Measurements from ENCODE around the gene KCNH2. TPM values are rescaled to one million over a fixed set of nuclear protein-coding genes. Genes with fewer than 3 reads are reported as not detected.

KCNH2 gene
- total and polyA plus RNA-seq, 3 experiments from 2014 or later: 0.11 to 0.63 (median 0.24) TPM

DNA sequence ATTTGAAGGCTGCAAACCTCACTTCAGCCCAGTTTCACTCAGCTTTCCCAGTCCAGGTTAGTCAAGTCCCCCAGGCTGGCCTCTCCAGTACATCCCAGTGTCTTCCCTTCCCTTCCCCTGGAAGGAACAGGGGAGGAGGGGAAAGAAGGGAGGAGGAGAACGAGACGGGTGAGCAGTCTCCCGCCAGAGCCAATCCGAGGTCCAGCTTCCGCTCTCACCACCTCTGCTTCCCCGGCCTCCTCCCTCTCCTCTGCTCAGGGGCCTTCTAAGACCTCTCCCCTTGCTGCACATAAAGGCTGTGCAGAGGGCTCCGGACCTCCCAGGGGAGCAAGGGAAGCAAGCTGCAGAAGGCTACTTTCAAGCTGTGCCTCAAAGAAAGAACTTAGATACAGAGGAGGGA lies 42.1 kb upstream of the KCNH2 start:
- Histone ChIP-seq H3K27ac (ENCODE audit: low read depth, low read length) (peak overlapping the region; percentile 9), H3K4me3 (ENCODE audit: low read length) (no peak overlapping the region), H3K27me3 (ENCODE audit: insufficient read depth, low read length, poor library complexity, severe bottlenecking) (no peaks in the 10 kb centered on the region), H3K4me1 (ENCODE audit: insufficient read depth, low read length) (peaks cover 39% of the 10 kb centered on the region), H3K9me3 (ENCODE audit: low read length) (no peaks in the 10 kb centered on the region), H3K36me3 (ENCODE audit: insufficient read depth, low read length) (no peaks in the 10 kb centered on the region)
- CTCF ChIA-PET: interaction anchor here (2.0 to 7.6 kb wide), 6 partner anchors 9 to 92 kb away, joined by 6 to 44 read pairs (median 37); partner anchors contain the start of genes ABCB8, CDK5 and NOS3
- Mint-ChIP-seq H3K36me3 (no peaks in the 10 kb centered on the region), H3K4me1 (peaks cover 25 to 41% (median 30%) of the 10 kb centered on the region in 3 donors), H3K4me3 (peak overlapping the region in 1 of 7 donors; percentile 81), H3K9me3 (peaks cover 0 to 1% (median 0%) of the 10 kb centered on the region in 5 donors), H3K27ac (peak overlapping the region in 2 of 8 donors; percentile 41 to 83), H3K27me3 (peaks cover 8 to 25% of the 10 kb centered on the region in 2 donors)
- no peak for DNase-seq
- POLR2A ChIA-PET: interaction anchor here (3.9 kb wide), 1 partner anchor 12 kb away, joined by 17 read pairs; no protein-coding TSS in a partner anchor

DNA sequence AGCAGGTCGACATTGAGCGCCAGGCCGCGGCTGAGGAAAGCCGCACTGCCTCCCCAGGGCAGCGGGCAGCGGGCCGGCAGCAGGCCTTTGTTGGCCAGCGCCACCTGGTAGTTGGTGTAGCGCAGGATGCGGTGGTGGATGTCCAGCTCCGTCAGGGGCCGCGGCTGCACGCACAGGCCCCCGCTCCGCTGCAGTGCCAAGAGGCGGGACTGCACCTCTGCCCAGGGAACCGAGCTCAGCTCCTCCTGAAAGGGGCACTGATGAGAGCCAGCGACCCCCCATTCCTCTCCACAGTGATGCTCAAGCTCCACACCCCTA lies 41.0 kb upstream of the KCNH2 start:
- Mint-ChIP-seq H3K27me3 (peaks cover 11 to 25% of the 10 kb centered on the region in 2 donors), H3K36me3 (peaks cover 0 to 2% (median 0%) of the 10 kb centered on the region in 3 donors), H3K9me3 (peaks cover 0 to 1% (median 0%) of the 10 kb centered on the region in 5 donors), H3K27ac (peak overlapping the region in 4 of 8 donors; percentile 11 to 89 (median 51)), H3K4me1 (peaks cover 35 to 52% (median 41%) of the 10 kb centered on the region in 3 donors), H3K4me3 (peak overlapping the region; percentile 58 to 87 (median 68))
- no peak for DNase-seq
- CTCF ChIA-PET: interaction anchor here (0.7 to 7.6 kb wide), 16 partner anchors 10 to 120 kb away, joined by 3 to 44 read pairs (median 9); partner anchors contain the start of genes ABCB8, CDK5 and NOS3
- Histone ChIP-seq H3K4me3 (ENCODE audit: low read length) (no peak overlapping the region), H3K4me1 (ENCODE audit: insufficient read depth, low read length) (peaks cover 51% of the 10 kb centered on the region), H3K36me3 (ENCODE audit: insufficient read depth, low read length) (no peaks in the 10 kb centered on the region), H3K27ac (ENCODE audit: low read depth, low read length) (no peak overlapping the region), H3K27me3 (ENCODE audit: insufficient read depth, low read length, poor library complexity, severe bottlenecking) (no peaks in the 10 kb centered on the region), H3K9me3 (ENCODE audit: low read length) (no peaks in the 10 kb centered on the region)
- POLR2A ChIA-PET: interaction anchor here (0.6 to 3.9 kb wide), 3 partner anchors 9 to 32 kb away, joined by 6 to 17 read pairs (median 13); partner anchors contain the start of gene ABCB8

DNA sequence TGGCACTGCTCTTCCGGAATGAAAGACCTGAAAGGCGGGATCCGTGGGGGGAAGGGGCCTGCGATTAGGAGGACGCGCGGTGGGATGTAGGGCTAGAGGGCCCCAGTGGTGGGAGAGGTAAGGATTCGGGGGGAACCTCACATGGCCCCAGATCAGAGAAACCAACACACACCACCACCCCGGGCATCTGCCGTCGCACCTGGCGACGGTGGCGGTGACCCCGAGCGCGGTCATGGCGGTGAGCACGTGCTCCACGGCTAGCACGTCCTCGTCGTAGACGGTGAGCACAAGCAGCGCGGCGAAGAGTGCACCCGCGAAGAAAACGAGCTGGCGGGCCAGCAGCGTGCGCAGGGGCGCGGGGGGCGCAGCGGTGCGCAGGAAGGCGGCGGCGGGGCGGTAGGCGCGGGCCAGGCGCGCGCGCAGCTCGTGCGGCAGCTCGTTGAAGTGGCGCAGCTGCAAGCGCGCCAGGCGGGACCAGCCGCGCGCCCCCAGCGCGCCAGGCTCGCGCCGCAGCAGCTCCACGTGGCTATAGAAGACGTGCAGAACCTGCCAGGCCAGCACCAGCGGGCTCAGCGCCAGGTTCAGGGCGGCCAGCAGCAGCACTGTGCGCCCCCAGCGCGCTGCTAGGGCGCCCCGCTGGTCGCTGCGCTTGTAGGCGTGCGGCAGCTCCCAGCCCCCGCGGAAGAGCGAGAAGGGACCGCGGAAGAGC lies 40.5 kb upstream of the KCNH2 start:
- ChIA-PET CTCF (interaction anchor here (0.6 to 7.6 kb wide), 31 partner anchors 8 to 224 kb away, joined by 3 to 44 read pairs (median 5); partner anchors contain the start of genes ABCB8, CDK5 and NOS3), POLR2A (interaction anchor here (0.5 to 3.9 kb wide), 6 partner anchors 10 to 62 kb away, joined by 3 to 17 read pairs (median 5); partner anchors contain the start of genes ABCB8 and FASTK)
- H3K4me3 Mint-ChIP-seq: peak overlapping the region; percentile 80 to 93 (median 85)
- Histone ChIP-seq H3K27ac (ENCODE audit: low read depth, low read length) (no peak overlapping the region), H3K9me3 (ENCODE audit: low read length) (no peaks in the 10 kb centered on the region), H3K4me1 (ENCODE audit: insufficient read depth, low read length) (peaks cover 54% of the 10 kb centered on the region), H3K36me3 (ENCODE audit: insufficient read depth, low read length) (no peaks in the 10 kb centered on the region), H3K27me3 (ENCODE audit: insufficient read depth, low read length, poor library complexity, severe bottlenecking) (no peaks in the 10 kb centered on the region), H3K4me3 (ENCODE audit: low read length) (peak overlapping the region; percentile 67)
- peak in 4 of 5 donors; percentile 26 to 67 (median 60) for DNase-seq
- H3K36me3 Mint-ChIP-seq: peaks cover 0 to 2% (median 0%) of the 10 kb centered on the region in 3 donors
- H3K4me1 Mint-ChIP-seq: peaks cover 39 to 57% (median 46%) of the 10 kb centered on the region in 3 donors
- peak overlapping the region in 7 of 8 donors; percentile 66 to 96 (median 90) for H3K27ac Mint-ChIP-seq
- H3K9me3 Mint-ChIP-seq: peaks cover 0 to 1% (median 0%) of the 10 kb centered on the region in 5 donors
- peaks cover 15 to 25% of the 10 kb centered on the region in 2 donors for H3K27me3 Mint-ChIP-seq

DNA sequence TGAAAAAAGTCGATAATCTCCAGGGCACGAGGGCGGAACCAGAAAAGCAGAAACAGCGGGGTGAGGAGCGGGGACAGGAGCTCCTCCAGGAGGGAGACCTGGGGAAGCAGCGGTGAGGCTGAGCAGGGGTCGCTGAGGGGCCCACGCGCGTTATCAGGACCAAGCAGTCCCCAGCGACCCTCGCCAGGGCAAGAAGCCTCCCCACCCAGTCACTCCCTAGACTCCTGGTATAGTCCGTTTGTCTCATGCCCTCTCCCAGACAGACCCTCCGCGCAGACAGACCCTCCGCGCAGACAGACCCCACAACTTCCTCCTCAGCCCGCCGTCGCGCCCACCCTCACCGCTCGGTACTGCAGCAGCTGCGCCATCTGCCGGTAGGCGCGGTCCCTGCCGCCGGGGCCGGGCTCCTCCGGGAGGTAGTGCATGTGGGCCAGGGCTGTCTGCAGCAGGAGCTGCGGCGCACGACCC lies 39.9 kb upstream of the KCNH2 start:
- CTCF ChIA-PET: interaction anchor here (0.6 to 7.6 kb wide), 31 partner anchors 8 to 225 kb away, joined by 3 to 44 read pairs (median 5); partner anchors contain the start of genes ABCB8, CDK5 and NOS3
- peaks cover 39 to 61% (median 46%) of the 10 kb centered on the region in 3 donors for H3K4me1 Mint-ChIP-seq
- H3K4me1 ChIP-seq (ENCODE audit: insufficient read depth, low read length): peaks cover 58% of the 10 kb centered on the region
- H3K36me3 Mint-ChIP-seq: peaks cover 0 to 2% (median 0%) of the 10 kb centered on the region in 3 donors
- peak overlapping the region; percentile 66 to 96 (median 90) for H3K27ac Mint-ChIP-seq
- H3K27ac ChIP-seq (ENCODE audit: low read depth, low read length): no peak overlapping the region
- POLR2A ChIA-PET: interaction anchor here (0.5 to 3.9 kb wide), 5 partner anchors 10 to 63 kb away, joined by 3 to 17 read pairs (median 4); partner anchors contain the start of genes ABCB8 and FASTK
- H3K9me3 Mint-ChIP-seq: peaks cover 0 to 1% (median 0%) of the 10 kb centered on the region in 5 donors
- DNase-seq: peak; percentile 72 to 86 (median 73)
- no peaks in the 10 kb centered on the region for H3K9me3 ChIP-seq (ENCODE audit: low read length)
- peaks cover 15 to 22% of the 10 kb centered on the region in 2 donors for H3K27me3 Mint-ChIP-seq
- H3K4me3 Mint-ChIP-seq: peak overlapping the region; percentile 80 to 93 (median 85)
- H3K27me3 ChIP-seq (ENCODE audit: insufficient read depth, low read length, poor library complexity, severe bottlenecking): no peaks in the 10 kb centered on the region
- peak overlapping the region; percentile 67 for H3K4me3 ChIP-seq (ENCODE audit: low read length)
- no peaks in the 10 kb centered on the region for H3K36me3 ChIP-seq (ENCODE audit: insufficient read depth, low read length)

DNA sequence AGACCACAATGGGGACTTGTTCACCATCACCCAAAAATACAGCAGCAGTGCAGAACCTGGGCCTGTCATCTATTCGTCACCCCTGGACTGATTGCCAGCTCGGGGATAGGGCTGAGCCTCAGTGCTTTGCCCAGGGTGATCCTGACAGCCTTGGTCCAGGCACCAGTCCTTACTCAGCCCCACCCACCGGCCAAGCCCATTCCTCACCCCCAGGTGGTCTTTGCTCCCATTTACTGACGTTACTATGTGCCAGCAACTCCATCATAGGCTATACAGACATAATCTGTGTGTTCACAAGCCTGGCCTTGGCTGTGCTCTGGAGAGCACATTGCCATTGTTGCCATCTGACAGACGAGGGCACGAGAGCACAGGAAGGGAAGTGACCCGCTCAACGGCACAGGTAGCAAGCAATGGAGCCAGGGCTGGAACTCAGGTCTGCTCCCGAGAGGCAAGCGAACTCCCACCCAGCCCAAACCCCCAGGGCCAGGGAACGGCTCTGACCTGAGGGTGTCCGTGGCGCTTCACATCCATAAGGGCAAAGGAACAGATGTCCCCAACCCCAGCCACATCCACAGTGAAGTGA lies 39.3 kb upstream of the KCNH2 start:
- H3K27ac ChIP-seq (ENCODE audit: low read depth, low read length): no peak overlapping the region
- peaks cover 63% of the 10 kb centered on the region for H3K4me1 ChIP-seq (ENCODE audit: insufficient read depth, low read length)
- Mint-ChIP-seq H3K4me3 (peak overlapping the region; percentile 80 to 93 (median 85)), H3K9me3 (peaks cover 0 to 1% (median 0%) of the 10 kb centered on the region in 5 donors), H3K4me1 (peaks cover 45 to 67% (median 51%) of the 10 kb centered on the region in 3 donors), H3K27me3 (peaks cover 15 to 20% of the 10 kb centered on the region in 2 donors), H3K27ac (peak overlapping the region; percentile 66 to 94 (median 90)), H3K36me3 (peaks cover 0 to 2% (median 0%) of the 10 kb centered on the region in 3 donors)
- H3K27me3 ChIP-seq (ENCODE audit: insufficient read depth, low read length, poor library complexity, severe bottlenecking): no peaks in the 10 kb centered on the region
- H3K9me3 ChIP-seq (ENCODE audit: low read length): no peaks in the 10 kb centered on the region
- DNase-seq: peak in 1 of 5 donors; percentile 45
- ChIA-PET CTCF (interaction anchor here (1.0 to 7.6 kb wide), 25 partner anchors 9 to 119 kb away, joined by 3 to 44 read pairs (median 6); partner anchors contain the start of genes ABCB8 and NOS3), POLR2A (interaction anchor here (1.4 to 3.9 kb wide), 3 partner anchors 9 to 63 kb away, joined by 4 to 17 read pairs (median 13); partner anchors contain the start of genes ABCB8 and FASTK)
- H3K4me3 ChIP-seq (ENCODE audit: low read length): peak overlapping the region; percentile 67
- no peaks in the 10 kb centered on the region for H3K36me3 ChIP-seq (ENCODE audit: insufficient read depth, low read length)

DNA sequence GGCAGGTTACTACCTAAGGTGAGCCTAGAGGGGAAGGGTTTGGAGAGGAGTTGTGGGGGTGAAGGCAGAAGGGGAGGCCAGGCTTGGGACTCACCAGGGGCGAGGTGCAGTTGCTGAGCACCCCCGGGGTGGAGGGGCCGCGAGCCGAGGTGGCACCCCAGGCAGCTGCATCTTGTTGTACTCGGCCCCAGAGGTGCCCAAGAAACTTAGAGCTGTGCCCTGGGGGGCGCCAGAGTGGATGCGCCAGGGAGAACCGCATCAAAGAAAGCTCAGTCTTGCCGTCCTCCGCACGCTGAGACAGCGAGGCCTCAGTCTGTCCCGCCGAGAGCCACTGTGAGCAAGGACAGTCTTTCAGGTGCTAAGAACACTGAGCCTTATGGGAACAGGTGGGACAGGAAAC lies 38.8 kb upstream of the KCNH2 start:
- Histone ChIP-seq H3K36me3 (ENCODE audit: insufficient read depth, low read length) (no peaks in the 10 kb centered on the region), H3K27ac (ENCODE audit: low read depth, low read length) (no peak overlapping the region), H3K9me3 (ENCODE audit: low read length) (no peaks in the 10 kb centered on the region), H3K4me3 (ENCODE audit: low read length) (no peak overlapping the region), H3K27me3 (ENCODE audit: insufficient read depth, low read length, poor library complexity, severe bottlenecking) (no peaks in the 10 kb centered on the region), H3K4me1 (ENCODE audit: insufficient read depth, low read length) (peaks cover 69% of the 10 kb centered on the region)
- Mint-ChIP-seq H3K4me1 (peaks cover 49 to 72% (median 56%) of the 10 kb centered on the region in 3 donors), H3K27me3 (peaks cover 15 to 20% of the 10 kb centered on the region in 2 donors), H3K36me3 (peaks cover 0 to 2% (median 0%) of the 10 kb centered on the region in 3 donors), H3K9me3 (peaks cover 0 to 1% (median 0%) of the 10 kb centered on the region in 5 donors), H3K27ac (peak overlapping the region in 7 of 8 donors; percentile 66 to 94 (median 90)), H3K4me3 (peak overlapping the region in 5 of 7 donors; percentile 3 to 85 (median 83))
- DNase-seq: peak in 1 of 5 donors; percentile 49
- ChIA-PET CTCF (interaction anchor here (1.0 to 7.6 kb wide), 10 partner anchors 8 to 662 kb away, joined by 3 to 44 read pairs (median 20); partner anchors contain the start of gene ABCB8), POLR2A (interaction anchor here (3.9 kb wide), 1 partner anchor 9 kb away, joined by 17 read pairs; no protein-coding TSS in a partner anchor)

DNA sequence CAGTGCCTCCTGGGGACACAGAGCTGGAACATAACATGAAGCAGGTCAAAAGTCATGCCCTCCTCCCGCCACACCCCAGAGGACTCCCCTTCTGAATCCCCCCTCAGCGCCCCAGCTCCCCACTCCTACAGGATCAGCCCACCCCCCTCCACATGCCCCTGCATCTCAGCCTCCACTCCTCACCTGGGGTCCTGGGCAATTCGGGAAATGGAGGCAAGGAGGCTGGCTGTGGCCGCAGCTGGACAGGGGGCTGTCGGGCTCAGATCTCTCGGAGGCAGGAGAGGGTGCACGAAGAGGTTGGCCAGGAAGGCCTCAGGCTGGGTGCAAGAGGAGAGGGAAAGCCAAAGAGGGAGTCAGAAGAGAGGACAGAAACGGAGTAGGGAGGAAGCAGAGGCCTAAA lies 38.4 kb upstream of the KCNH2 start:
- peak overlapping the region in 2 of 7 donors; percentile 25 to 55 for H3K4me3 Mint-ChIP-seq
- Histone ChIP-seq H3K4me3 (ENCODE audit: low read length) (no peak overlapping the region), H3K9me3 (ENCODE audit: low read length) (no peaks in the 10 kb centered on the region), H3K36me3 (ENCODE audit: insufficient read depth, low read length) (no peaks in the 10 kb centered on the region), H3K27ac (ENCODE audit: low read depth, low read length) (no peak overlapping the region), H3K27me3 (ENCODE audit: insufficient read depth, low read length, poor library complexity, severe bottlenecking) (no peaks in the 10 kb centered on the region), H3K4me1 (ENCODE audit: insufficient read depth, low read length) (peaks cover 72% of the 10 kb centered on the region)
- ChIA-PET POLR2A (interaction anchor here (3.9 kb wide), 1 partner anchor 8 kb away, joined by 17 read pairs; no protein-coding TSS in a partner anchor), CTCF (interaction anchor here (1.0 to 7.6 kb wide), 10 partner anchors 8 to 661 kb away, joined by 3 to 44 read pairs (median 20); partner anchors contain the start of gene ABCB8)
- peak overlapping the region in 5 of 8 donors; percentile 72 to 100 (median 93) for H3K27ac Mint-ChIP-seq
- DNase-seq: no peak
- peaks cover 0 to 1% (median 0%) of the 10 kb centered on the region in 5 donors for H3K9me3 Mint-ChIP-seq
- H3K36me3 Mint-ChIP-seq: peaks cover 0 to 2% (median 0%) of the 10 kb centered on the region in 3 donors
- peaks cover 13 to 20% of the 10 kb centered on the region in 2 donors for H3K27me3 Mint-ChIP-seq
- H3K4me1 Mint-ChIP-seq: peaks cover 53 to 75% (median 60%) of the 10 kb centered on the region in 3 donors
